GM06990 (cell line): ENCODE results near the gene NSMF.
A peak's percentile ranks its signal among the peaks of the same experiment; 100 is the strongest.

ENCODE experiments used
- DNase-seq: peaks from one replicate; pipeline ENCODE4 v3.0.0-alpha.2; 2011; ENCODE audit not compliant: insufficient read length; ENCODE audit errors: extremely low read depth
- H3K27me3 ChIP-seq: replicated peaks from 2 replicates; pipeline ENCODE4 v1.6.0; 2011; ENCODE audit warnings: low read length; ENCODE audit not compliant: control insufficient read depth, insufficient read depth
- H3K36me3 ChIP-seq: 2 replicates; pipeline ENCODE4 v1.5.1; 2011; ENCODE audit warnings: low read length; ENCODE audit not compliant: control insufficient read depth, insufficient read depth
- H3K4me3 ChIP-seq: replicated peaks from 2 replicates; pipeline ENCODE4 v1.5.1; 2011; ENCODE audit warnings: low read depth, mild to moderate bottlenecking, control low read depth, low read length
- TF ChIP-seq, protein P1 (sequence below): IDR thresholded peaks from 2 replicates; pipeline ENCODE4 v1.5.1; 2011; ENCODE audit warnings: low read length, control low read depth, mild to moderate bottlenecking, inconsistent platforms; ENCODE audit not compliant: insufficient read depth, poor library complexity, severe bottlenecking

NSMF gene

DNA sequence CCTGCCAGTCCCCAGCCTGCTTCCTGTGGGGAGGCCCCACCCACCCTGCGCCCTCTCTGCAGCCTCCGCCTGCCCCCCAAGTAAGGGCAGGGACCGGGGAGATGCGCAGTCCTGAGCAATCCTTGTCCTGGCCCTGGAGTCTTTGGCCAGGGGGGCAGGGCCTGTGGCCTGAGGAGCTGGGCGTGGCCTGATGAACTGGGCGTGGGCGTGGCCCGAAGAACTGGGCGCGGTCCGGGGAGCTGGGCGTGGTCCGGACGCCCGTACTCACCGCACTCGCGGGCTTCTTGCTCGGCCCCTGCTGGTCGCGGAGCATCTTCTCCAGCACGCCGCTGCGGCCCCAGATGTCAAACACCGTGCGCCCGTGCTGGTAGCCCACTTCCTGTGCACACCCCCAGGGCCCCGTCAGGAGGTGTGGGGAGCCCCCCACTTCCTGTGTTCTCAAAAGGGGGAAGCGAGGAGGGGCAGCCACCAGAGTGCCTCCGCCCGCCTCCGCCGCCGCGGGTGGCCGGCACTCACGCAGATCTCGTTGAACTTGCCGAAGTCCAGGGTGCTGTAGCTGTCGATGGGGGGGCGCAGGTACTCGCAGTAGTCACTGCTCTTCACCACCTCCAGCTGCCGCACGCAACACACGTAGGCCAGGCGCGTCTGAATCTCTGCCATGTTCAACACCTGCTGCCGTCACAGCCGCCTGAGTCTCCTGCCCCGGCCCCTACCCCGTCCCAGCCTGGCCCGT lies 2.7 kb upstream of the NSMF start:
- Histone ChIP-seq H3K4me3 (peak overlapping the region; percentile 37), H3K27me3 (no peaks in the 10 kb centered on the region), H3K36me3 (peaks cover 3% of the 10 kb centered on the region)
- DNase-seq = peak; percentile 93
- TF ChIP-seq, protein P1, sequence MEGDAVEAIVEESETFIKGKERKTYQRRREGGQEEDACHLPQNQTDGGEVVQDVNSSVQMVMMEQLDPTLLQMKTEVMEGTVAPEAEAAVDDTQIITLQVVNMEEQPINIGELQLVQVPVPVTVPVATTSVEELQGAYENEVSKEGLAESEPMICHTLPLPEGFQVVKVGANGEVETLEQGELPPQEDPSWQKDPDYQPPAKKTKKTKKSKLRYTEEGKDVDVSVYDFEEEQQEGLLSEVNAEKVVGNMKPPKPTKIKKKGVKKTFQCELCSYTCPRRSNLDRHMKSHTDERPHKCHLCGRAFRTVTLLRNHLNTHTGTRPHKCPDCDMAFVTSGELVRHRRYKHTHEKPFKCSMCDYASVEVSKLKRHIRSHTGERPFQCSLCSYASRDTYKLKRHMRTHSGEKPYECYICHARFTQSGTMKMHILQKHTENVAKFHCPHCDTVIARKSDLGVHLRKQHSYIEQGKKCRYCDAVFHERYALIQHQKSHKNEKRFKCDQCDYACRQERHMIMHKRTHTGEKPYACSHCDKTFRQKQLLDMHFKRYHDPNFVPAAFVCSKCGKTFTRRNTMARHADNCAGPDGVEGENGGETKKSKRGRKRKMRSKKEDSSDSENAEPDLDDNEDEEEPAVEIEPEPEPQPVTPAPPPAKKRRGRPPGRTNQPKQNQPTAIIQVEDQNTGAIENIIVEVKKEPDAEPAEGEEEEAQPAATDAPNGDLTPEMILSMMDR = peak; percentile 47

DNA sequence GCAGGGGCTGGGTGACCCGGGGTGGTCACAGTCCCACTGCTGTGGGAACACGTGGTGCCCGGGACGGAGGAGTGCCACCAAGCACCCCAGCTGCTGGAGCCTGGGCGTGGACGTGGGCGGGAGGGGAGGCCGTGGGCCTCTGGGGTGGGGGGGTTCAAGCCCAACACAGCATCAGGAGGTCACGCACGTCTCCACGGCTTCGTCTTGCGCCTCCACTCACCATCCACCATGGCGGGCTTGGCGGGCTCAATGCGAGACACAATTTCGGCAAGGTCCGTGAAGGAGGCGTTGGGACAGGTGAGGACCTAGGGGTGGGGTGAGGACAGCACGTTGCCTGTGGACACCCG lies 2.2 kb upstream of the NSMF start:
- Histone ChIP-seq H3K36me3 (peaks cover 3% of the 10 kb centered on the region), H3K27me3 (no peaks in the 10 kb centered on the region), H3K4me3 (peak overlapping the region; percentile 28)
- TF ChIP-seq, protein P1 = no peak
- DNase-seq = no peak

DNA sequence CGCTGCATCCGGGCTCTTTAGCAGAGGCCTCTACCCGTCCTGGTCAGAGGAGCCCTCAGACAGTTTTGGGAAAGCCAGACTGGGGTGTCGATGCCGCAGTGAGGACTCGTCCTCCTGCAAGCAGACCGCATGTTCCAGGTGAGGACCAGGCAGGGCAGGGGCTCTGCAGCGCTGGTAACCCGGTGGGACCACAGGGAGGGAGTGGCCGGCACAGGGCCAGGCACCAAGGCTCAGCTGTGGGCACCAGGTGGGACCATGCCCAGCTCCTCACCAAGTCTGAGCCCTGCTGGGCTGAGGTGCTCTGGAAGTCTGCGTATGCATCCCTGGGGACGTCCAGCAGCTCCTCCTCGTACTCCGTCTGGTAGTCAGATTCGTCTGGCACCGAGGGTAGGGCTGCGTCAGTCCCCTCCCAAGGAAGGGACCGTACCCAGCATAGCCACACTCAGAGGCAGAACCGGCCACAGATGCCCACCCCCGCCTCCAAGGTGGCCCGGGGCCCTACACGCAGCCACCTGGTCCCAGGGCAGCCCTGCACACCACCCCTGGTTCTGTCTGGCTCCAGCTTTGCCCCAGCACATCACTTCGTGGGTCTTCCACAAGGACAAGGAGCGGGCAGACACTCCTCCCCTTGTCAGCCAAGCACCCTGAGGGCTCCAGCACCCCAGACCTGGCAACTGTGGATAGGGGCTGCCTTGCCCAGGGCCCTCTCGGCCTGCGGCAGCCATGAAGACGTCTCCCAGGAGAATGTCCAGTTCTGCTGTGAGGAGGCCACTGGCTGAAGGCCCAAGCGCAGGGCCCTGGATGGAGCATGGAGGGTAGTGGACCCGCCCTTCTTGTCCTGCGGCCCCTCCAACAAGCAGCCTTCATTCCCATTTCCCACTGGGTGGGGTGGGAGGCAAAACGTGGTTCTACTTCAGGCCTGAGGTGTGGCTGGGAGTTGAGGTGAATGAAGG lies 1.5 kb upstream of the NSMF start:
- Histone ChIP-seq H3K27me3 (no peaks in the 10 kb centered on the region), H3K4me3 (no peak overlapping the region), H3K36me3 (peaks cover 3% of the 10 kb centered on the region)
- DNase-seq = no peak
- TF ChIP-seq, protein P1 = no peak

DNA sequence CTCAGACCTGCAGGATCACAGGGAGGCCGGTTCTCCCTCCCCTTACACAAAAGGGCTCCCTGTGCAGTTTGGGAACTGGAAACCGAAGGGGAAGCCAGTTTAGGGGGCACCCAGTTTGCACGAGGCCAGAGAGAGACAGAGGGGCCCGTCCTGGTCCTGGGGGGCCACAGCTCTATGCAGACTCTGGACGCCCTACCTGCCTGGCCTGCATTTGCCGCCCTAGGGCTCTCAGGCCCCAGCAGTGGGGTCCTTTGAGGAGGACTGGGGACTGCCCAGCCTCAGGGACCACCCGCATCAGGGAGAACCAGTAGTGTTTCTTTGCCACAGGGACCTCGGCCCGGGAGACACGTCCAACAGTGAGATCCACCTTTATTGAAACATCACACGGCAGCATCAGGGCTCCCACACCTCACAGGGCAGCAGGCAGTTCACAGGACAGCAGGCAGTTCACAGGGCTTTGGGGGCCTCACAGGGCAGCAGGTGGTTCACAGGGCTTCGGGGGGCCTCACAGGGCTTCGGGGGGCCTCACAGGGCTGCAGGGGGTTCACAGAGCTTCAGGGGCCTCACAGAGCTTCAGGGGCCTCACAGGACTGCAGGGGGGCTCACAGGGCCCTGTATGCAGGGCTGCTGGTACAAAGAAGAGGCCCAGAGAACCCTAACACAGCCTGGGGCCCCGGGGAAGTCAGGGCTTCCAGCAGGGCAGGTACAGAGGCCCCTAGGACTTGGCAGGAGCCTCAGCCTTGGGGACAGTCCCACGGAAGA lies 648 bp upstream of the NSMF start:
- Histone ChIP-seq H3K36me3 (peaks cover 5% of the 10 kb centered on the region), H3K27me3 (no peaks in the 10 kb centered on the region), H3K4me3 (peak overlapping the region; percentile 51)
- TF ChIP-seq, protein P1 = no peak
- no peak for DNase-seq

DNA sequence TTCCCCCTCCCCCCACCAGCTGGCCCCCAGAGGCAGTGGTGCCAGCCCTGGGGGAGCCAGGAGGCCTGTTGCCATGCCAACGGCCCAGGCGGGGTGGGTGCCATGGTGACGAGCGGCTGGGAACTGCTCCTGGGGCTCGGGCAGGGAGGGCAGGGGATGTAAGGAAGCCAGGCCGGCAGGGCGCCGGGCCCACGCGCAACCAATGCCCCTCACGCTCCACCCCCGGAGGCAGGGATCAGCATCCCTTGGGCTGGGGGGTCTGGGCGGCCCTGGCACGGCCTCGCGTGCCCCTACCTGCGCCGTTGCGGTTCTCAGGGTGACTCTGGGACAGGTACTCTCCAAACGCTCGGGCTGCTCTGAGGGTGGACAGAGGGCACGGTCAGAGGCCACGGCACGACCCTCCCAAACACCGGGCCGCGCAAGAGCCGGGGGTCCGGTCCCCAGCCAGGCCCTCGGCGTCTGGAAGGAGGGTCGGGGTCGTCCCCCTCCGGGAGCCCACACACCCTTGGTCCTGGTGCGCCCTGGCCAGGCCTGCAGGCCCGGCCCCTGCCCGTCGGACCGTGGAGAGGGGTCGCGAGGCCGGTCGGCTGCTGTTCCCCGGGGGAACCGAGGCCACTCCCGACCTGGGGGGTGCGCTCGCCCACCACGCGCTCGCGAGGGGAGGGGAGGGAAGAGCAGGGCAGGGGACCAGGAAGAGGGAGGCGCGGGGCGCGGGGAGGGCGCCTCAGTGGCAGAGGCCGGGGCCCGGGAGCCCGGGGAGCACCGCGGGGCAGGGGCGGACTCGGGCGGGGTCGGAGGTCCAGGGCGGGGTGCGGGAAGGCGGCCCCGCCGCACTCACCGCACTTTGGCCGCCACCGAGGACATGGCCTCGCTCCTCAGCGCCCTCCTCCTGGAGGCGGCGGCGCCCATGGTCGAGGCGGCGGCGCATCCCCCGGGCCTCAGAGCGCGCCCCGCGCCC lies 661 bp downstream of the NSMF start:
- no peaks in the 10 kb centered on the region for H3K27me3 ChIP-seq
- DNase-seq = peak; percentile 44
- H3K36me3 ChIP-seq = peaks cover 5% of the 10 kb centered on the region
- peak overlapping the region; percentile 78 for H3K4me3 ChIP-seq
- TF ChIP-seq, protein P1 = no peak
